GM12873 (cell line): ENCODE measurements around the gene TRIL.

Experiments
- TF ChIP-seq, protein P1 (sequence below): IDR thresholded peaks from 2 replicates; pipeline ENCODE4 v1.5.1; 2012; ENCODE audit warnings: low read depth, mild to moderate bottlenecking, moderate library complexity, low read length, control low read depth; ENCODE audit not compliant: insufficient read depth; ENCODE audit errors: missing control alignments

TRIL gene

DNA sequence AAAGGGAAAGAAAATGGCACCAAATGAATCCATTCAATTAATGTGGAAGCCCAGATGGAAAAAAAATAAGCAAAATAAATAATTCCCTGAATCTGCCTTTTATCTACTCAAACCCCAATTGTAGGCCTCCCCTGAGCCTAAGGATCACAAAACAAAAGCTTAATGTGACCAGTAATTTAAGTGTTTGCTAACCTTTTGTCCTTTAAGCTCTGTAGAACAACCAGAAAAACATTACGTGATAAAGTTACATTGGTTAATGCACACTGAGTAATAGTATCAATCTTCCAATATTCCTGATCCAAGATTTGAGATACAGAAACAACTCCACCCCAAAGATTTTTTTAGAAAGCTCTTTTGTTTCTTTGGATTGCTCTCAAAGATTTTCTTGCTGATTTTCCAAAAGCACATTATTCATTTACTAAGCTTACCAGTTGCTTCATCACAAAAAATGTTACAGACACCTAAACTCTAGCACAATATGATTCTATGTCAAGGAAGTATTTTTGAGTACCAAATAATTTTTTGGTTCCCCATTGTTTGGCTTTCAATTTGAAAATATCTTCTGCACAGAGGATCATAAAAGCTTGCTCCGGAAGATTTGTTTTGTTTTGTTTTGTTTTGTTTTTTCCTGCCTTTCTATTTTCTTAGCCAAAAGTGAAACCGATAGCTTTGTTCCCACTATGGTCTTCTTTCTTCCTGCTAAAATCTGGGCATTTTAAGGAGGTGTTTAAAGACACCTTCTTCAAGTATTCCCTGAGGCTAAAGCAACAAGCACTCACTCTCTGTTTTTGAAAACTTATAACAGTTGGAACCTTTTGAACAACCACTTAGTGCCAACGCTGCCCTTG is 54.2 kb downstream of the TRIL start:
- TF ChIP-seq, protein P1, sequence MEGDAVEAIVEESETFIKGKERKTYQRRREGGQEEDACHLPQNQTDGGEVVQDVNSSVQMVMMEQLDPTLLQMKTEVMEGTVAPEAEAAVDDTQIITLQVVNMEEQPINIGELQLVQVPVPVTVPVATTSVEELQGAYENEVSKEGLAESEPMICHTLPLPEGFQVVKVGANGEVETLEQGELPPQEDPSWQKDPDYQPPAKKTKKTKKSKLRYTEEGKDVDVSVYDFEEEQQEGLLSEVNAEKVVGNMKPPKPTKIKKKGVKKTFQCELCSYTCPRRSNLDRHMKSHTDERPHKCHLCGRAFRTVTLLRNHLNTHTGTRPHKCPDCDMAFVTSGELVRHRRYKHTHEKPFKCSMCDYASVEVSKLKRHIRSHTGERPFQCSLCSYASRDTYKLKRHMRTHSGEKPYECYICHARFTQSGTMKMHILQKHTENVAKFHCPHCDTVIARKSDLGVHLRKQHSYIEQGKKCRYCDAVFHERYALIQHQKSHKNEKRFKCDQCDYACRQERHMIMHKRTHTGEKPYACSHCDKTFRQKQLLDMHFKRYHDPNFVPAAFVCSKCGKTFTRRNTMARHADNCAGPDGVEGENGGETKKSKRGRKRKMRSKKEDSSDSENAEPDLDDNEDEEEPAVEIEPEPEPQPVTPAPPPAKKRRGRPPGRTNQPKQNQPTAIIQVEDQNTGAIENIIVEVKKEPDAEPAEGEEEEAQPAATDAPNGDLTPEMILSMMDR, result no peak
